Naive thymus-derived CD8-positive, alpha-beta T cell (primary cell): ENCODE results near the gene SLC29A2. TPM values are rescaled to one million over a fixed set of nuclear protein-coding genes. Genes with fewer than 3 reads are reported as not detected.

Source experiments
- ATAC-seq, 2 donors: fragments of 150-1000 bp; cut with Tn5 transposase in 1 of 2; sonication (Bioruptor Pico), chemical (Tn5 transposase) in 1 of 2; 1 replicate in 1 of 2; 2 replicates in 1 of 2; pipeline ENCODE4 v1.10.0; 2021; ENCODE audit warnings: mild to moderate bottlenecking in 2 of 2, moderate library complexity in 2 of 2
- POLR2A ChIA-PET: fragments of 350-600 bp; sonication (Branson Sonifier 250); formaldehyde crosslinking; loops from one replicate; lab custom pipeline; 2021; ENCODE audit warnings: antibody characterized with exemption; lab: Charles Lee
- DNase-seq, 10 donors: peaks; one replicate each; pipeline versions ENCODE4 v3.0.0 to v3.0.0-alpha.2; 2020 to 2022
- H3K27ac Mint-ChIP-seq, 10 donors: one replicate each; pipeline ENCODE4 v1.8.0; 2020 to 2022; ENCODE audit warnings: mild to moderate bottlenecking in 10 of 10, mixed read lengths in 10 of 10, moderate library complexity in 4 of 10, inconsistent platforms in 1 of 10
- H3K27me3 Mint-ChIP-seq, 5 donors: one replicate each; pipeline ENCODE4 v1.8.0; 2021 to 2022; ENCODE audit warnings: mixed read lengths in 5 of 5
- H3K36me3 Mint-ChIP-seq, 3 donors: one replicate each; pipeline ENCODE4 v1.8.0; 2020 to 2022; ENCODE audit warnings: mixed read lengths in 3 of 3, mild to moderate bottlenecking in 2 of 3, inconsistent platforms in 1 of 3
- H3K4me1 Mint-ChIP-seq, 4 donors: one replicate each; pipeline ENCODE4 v1.8.0; 2021 to 2022; ENCODE audit warnings: mixed read lengths in 4 of 4
- H3K4me3 Mint-ChIP-seq, 10 donors: one replicate each; pipeline ENCODE4 v1.8.0; 2020 to 2022; ENCODE audit warnings: mild to moderate bottlenecking in 10 of 10, mixed read lengths in 10 of 10, moderate library complexity in 6 of 10, inconsistent platforms in 1 of 10
- H3K9me3 Mint-ChIP-seq, 9 donors: one replicate each; pipeline ENCODE4 v1.8.0; 2020 to 2022; ENCODE audit warnings: mixed read lengths in 9 of 9, mild to moderate bottlenecking in 3 of 9, inconsistent platforms in 1 of 9, moderate library complexity in 1 of 9
- polyA plus RNA-seq, 3 donors: library from polyadenylated mRNA; unstranded; fragments of 300-500 nt; fragmentation: Illumina TruSeq; gene quantifications; one replicate each; pipeline ENCODE4 v1.2.3, GENCODE V29; 2021
- total RNA-seq, 8 experiments: library from RNA in 2 of 8; stranded (reverse) in 2 of 8; gene quantifications; one replicate each; pipeline ENCODE4 v1.2.3 and lab custom pipeline; 2021 to 2026

SLC29A2 gene
- total and polyA plus RNA-seq, 5 experiments from 2014 or later = 1.4 to 13.9 (median 3.9) TPM

GRCh38 chr11:66313321-66314185 is 58.0 kb downstream of the SLC29A2 start:
- Mint-ChIP-seq H3K36me3 (peaks cover 0 to 4% (median 4%) of the 10 kb centered on the region in 3 donors), H3K4me1 (peaks cover 23 to 42% (median 32%) of the 10 kb centered on the region in 4 donors), H3K27ac (peak overlapping the region; percentile 92 to 100 (median 99)), H3K4me3 (peak overlapping the region; percentile 73 to 99 (median 96)), H3K9me3 (peaks cover 0 to 3% (median 0%) of the 10 kb centered on the region in 9 donors), H3K27me3 (no peaks in the 10 kb centered on the region)
- peak in 3 of 10 donors; percentile 17 to 64 (median 34) for DNase-seq
- no peak for ATAC-seq
- POLR2A ChIA-PET = interaction anchor here (0.8 to 7.7 kb wide), 30 partner anchors 9 to 1535 kb away, joined by 3 to 126 read pairs (median 5); partner anchors contain the start of genes B4GAT1, BRMS1, CCDC85B and KAT5

GRCh38 chr11:66312549-66313320 is 58.8 kb downstream of the SLC29A2 start:
- POLR2A ChIA-PET = interaction anchor here (0.6 to 7.7 kb wide), 37 partner anchors 8 to 1534 kb away, joined by 3 to 126 read pairs (median 5); partner anchors contain the start of genes B4GAT1, BRMS1, CCDC85B and KAT5
- DNase-seq = peak; percentile 97 to 100 (median 99)
- Mint-ChIP-seq H3K27me3 (no peaks in the 10 kb centered on the region), H3K36me3 (peaks cover 0 to 4% (median 4%) of the 10 kb centered on the region in 3 donors), H3K4me1 (peaks cover 17 to 34% (median 25%) of the 10 kb centered on the region in 4 donors), H3K9me3 (no peaks in the 10 kb centered on the region), H3K27ac (peak overlapping the region; percentile 92 to 100 (median 99)), H3K4me3 (peak overlapping the region; percentile 73 to 99 (median 96))
- peak; percentile 59 to 60 for ATAC-seq

Other genes with a start within 250 kb of the SLC29A2 start
- 10 to 100 TPM; 35.7 to 38.4 TPM for gene KLC2, start 114.1 kb downstream of the SLC29A2 start, total RNA-seq
- gene KLC2, start 114.1 kb downstream of the SLC29A2 start, polyA plus RNA-seq = 1 to 10 TPM; 3.7 to 8.1 (median 6.1) TPM
- gene RAB1B, start 103.1 kb downstream of the SLC29A2 start, total RNA-seq = 10 to 100 TPM; 68.4 to 69.2 TPM
- gene RAB1B, start 103.1 kb downstream of the SLC29A2 start, polyA plus RNA-seq = 10 to 100 TPM; 13.1 to 16.1 (median 14.0) TPM
- 1 to 10 TPM; 1.1 to 2.8 TPM for gene CNIH2, start 93.6 kb downstream of the SLC29A2 start, total RNA-seq
- not detected for gene CNIH2, start 93.6 kb downstream of the SLC29A2 start, polyA plus RNA-seq
- 10 to 100 TPM; 26.9 to 36.8 TPM for gene YIF1A, start 82.6 kb downstream of the SLC29A2 start, total RNA-seq
- 10 to 100 TPM; 49.1 to 59.9 (median 53.9) TPM for gene YIF1A, start 82.6 kb downstream of the SLC29A2 start, polyA plus RNA-seq
- gene TMEM151A, start 79.9 kb downstream of the SLC29A2 start, total RNA-seq = under 1 TPM in 1 of 2 experiments, not detected in 1; 0.13 TPM
- not detected for gene TMEM151A, start 79.9 kb downstream of the SLC29A2 start, polyA plus RNA-seq
- 10 to 100 TPM; 37.0 to 41.3 TPM for gene CD248, start 54.7 kb downstream of the SLC29A2 start, total RNA-seq
- gene CD248, start 54.7 kb downstream of the SLC29A2 start, polyA plus RNA-seq = 100 to 1,000 TPM in 2 of 3 donors, 10 to 100 TPM in 1; 43.8 to 128 (median 114) TPM
- gene RIN1, start 35.3 kb downstream of the SLC29A2 start, total RNA-seq = 1 to 10 TPM; 7.6 to 8.0 TPM
- 1 to 10 TPM; 2.7 to 6.5 (median 3.7) TPM for gene RIN1, start 35.3 kb downstream of the SLC29A2 start, polyA plus RNA-seq
- gene BRMS1, start 26.7 kb downstream of the SLC29A2 start, total RNA-seq = 10 to 100 TPM; 47.6 to 48.8 TPM
- gene BRMS1, start 26.7 kb downstream of the SLC29A2 start, polyA plus RNA-seq = 10 to 100 TPM; 61.7 to 65.8 (median 63.6) TPM
- gene B4GAT1, start 24.1 kb downstream of the SLC29A2 start, total RNA-seq = 1 to 10 TPM; 7.2 to 7.5 TPM
- gene B4GAT1, start 24.1 kb downstream of the SLC29A2 start, polyA plus RNA-seq = 10 to 100 TPM in 1 of 3 donors, 1 to 10 TPM in 2; 7.1 to 12.1 (median 8.5) TPM
- not detected for gene NPAS4, start 49.3 kb upstream of the SLC29A2 start, total RNA-seq
- gene NPAS4, start 49.3 kb upstream of the SLC29A2 start, polyA plus RNA-seq = not detected
- 10 to 100 TPM; 24.8 to 24.9 TPM for gene MRPL11, start 67.1 kb upstream of the SLC29A2 start, total RNA-seq
- 10 to 100 TPM; 86.9 to 98.2 (median 87.9) TPM for gene MRPL11, start 67.1 kb upstream of the SLC29A2 start, polyA plus RNA-seq
- gene PELI3, start 95.1 kb upstream of the SLC29A2 start, total RNA-seq = 10 to 100 TPM; 15.0 to 16.3 TPM
- 1 to 10 TPM; 2.7 to 4.1 (median 3.4) TPM for gene PELI3, start 95.1 kb upstream of the SLC29A2 start, polyA plus RNA-seq
- 10 to 100 TPM; 20.0 to 23.7 TPM for gene DPP3, start 108.7 kb upstream of the SLC29A2 start, total RNA-seq
- 10 to 100 TPM; 20.0 to 25.4 (median 20.5) TPM for gene DPP3, start 108.7 kb upstream of the SLC29A2 start, polyA plus RNA-seq
- 10 to 100 TPM; 31.7 to 32.8 TPM for gene BBS1, start 138.9 kb upstream of the SLC29A2 start, total RNA-seq
- 10 to 100 TPM in 2 of 3 donors, 1 to 10 TPM in 1; 9.4 to 11.9 (median 11.2) TPM for gene BBS1, start 138.9 kb upstream of the SLC29A2 start, polyA plus RNA-seq
- gene ZDHHC24, start 174.3 kb upstream of the SLC29A2 start, total RNA-seq = 10 to 100 TPM; 26.3 to 29.3 TPM
- gene ZDHHC24, start 174.3 kb upstream of the SLC29A2 start, polyA plus RNA-seq = 10 to 100 TPM in 2 of 3 donors, 1 to 10 TPM in 1; 9.6 to 14.1 (median 10.5) TPM
- gene ACTN3, start 175.1 kb upstream of the SLC29A2 start, total RNA-seq = under 1 TPM in 1 of 2 experiments, not detected in 1; 0.27 TPM
- under 1 TPM in 1 of 3 donors, not detected in 2; 0.08 TPM for gene ACTN3, start 175.1 kb upstream of the SLC29A2 start, polyA plus RNA-seq
- 10 to 100 TPM; 53.9 to 58.4 TPM for gene CTSF, start 196.8 kb upstream of the SLC29A2 start, total RNA-seq
- 10 to 100 TPM; 25.1 to 40.9 (median 25.4) TPM for gene CTSF, start 196.8 kb upstream of the SLC29A2 start, polyA plus RNA-seq
- under 1 TPM in 1 of 2 experiments, not detected in 1; 0.16 TPM for gene CCDC87, start 221.3 kb upstream of the SLC29A2 start, total RNA-seq
- gene CCDC87, start 221.3 kb upstream of the SLC29A2 start, polyA plus RNA-seq = not detected
- 10 to 100 TPM; 57.2 to 59.1 TPM for gene CCS, start 221.4 kb upstream of the SLC29A2 start, total RNA-seq
- gene CCS, start 221.4 kb upstream of the SLC29A2 start, polyA plus RNA-seq = 10 to 100 TPM; 39.2 to 53.4 (median 46.6) TPM
- 100 to 1,000 TPM; 182 to 194 TPM for gene RBM14, start 244.9 kb upstream of the SLC29A2 start, total RNA-seq
- 10 to 100 TPM; 70.2 to 91.8 (median 83.3) TPM for gene RBM14, start 244.9 kb upstream of the SLC29A2 start, polyA plus RNA-seq